GM19099 (cell line): ENCODE data around the gene PACSIN2.
A peak's percentile ranks its signal among the peaks of the same experiment; 100 is the strongest.

Experiments
- POLR2A ChIP-seq: IDR thresholded peaks from 3 replicates; pipeline ENCODE4 v1.6.1; 2011; ENCODE audit warnings: low read depth; ENCODE audit not compliant: insufficient read length; ENCODE audit errors: extremely low read depth

The PACSIN2 gene

GRCh38 chr22:42947211-42947990 lies 67.5 kb downstream of the PACSIN2 start:
- no peak for TF ChIP-seq POLR2A

GRCh38 chr22:42946546-42947198 lies 68.3 kb downstream of the PACSIN2 start:
- TF ChIP-seq POLR2A, result no peak

GRCh38 chr22:42945736-42946135 lies 69.2 kb downstream of the PACSIN2 start:
- no peak for TF ChIP-seq POLR2A

- TF ChIP-seq POLR2A, result no peak
Observed at GRCh38 chr22:42945027-42945426, 69.9 kb downstream of the PACSIN2 start.

GRCh38 chr22:42944409-42944808 lies 70.5 kb downstream of the PACSIN2 start:
- TF ChIP-seq POLR2A, result no peak

- TF ChIP-seq POLR2A, result no peak
Observed at GRCh38 chr22:42943981-42944380, 71.0 kb downstream of the PACSIN2 start.

GRCh38 chr22:42942351-42942750 lies 72.6 kb downstream of the PACSIN2 start:
- no peak for TF ChIP-seq POLR2A

GRCh38 chr22:42939941-42940653 lies 74.9 kb downstream of the PACSIN2 start:
- no peak for TF ChIP-seq POLR2A

GRCh38 chr22:42939451-42939881 lies 75.5 kb downstream of the PACSIN2 start:
- no peak for TF ChIP-seq POLR2A

GRCh38 chr22:42938976-42939375 lies 76.0 kb downstream of the PACSIN2 start:
- no peak for TF ChIP-seq POLR2A

- no peak for TF ChIP-seq POLR2A
Observed at GRCh38 chr22:42938449-42938848, 76.5 kb downstream of the PACSIN2 start.

GRCh38 chr22:42937164-42937843 lies 77.6 kb downstream of the PACSIN2 start:
- no peak for TF ChIP-seq POLR2A

GRCh38 chr22:42934338-42934737 lies 80.6 kb downstream of the PACSIN2 start:
- no peak for TF ChIP-seq POLR2A

GRCh38 chr22:42933485-42934091 lies 81.4 kb downstream of the PACSIN2 start:
- TF ChIP-seq POLR2A, result peak; percentile 41
